Endothelial cell (in vitro differentiated cells): Measurements from ENCODE around the gene ASB13. TPM values are rescaled to one million over a fixed set of nuclear protein-coding genes. Genes with fewer than 3 reads are reported as not detected.

Experiments
- DNase-seq: peaks from one replicate; pipeline ENCODE4 v3.0.0; 2021; ENCODE audit warnings: low spot score
- H3K27ac Mint-ChIP-seq: one replicate; pipeline ENCODE4 v1.8.0; 2021; ENCODE audit warnings: mixed read lengths, inconsistent platforms; ENCODE audit not compliant: unreplicated experiment
- H3K27me3 Mint-ChIP-seq: one replicate; pipeline ENCODE4 v1.8.0; 2021; ENCODE audit warnings: mild to moderate bottlenecking, moderate library complexity, mixed read lengths, inconsistent platforms; ENCODE audit not compliant: unreplicated experiment
- H3K36me3 Mint-ChIP-seq: one replicate; pipeline ENCODE4 v1.8.0; 2021; ENCODE audit warnings: mild to moderate bottlenecking, low read depth, mixed read lengths, inconsistent platforms; ENCODE audit not compliant: unreplicated experiment
- H3K4me1 Mint-ChIP-seq: one replicate; pipeline ENCODE4 v1.8.0; 2021; ENCODE audit warnings: mild to moderate bottlenecking, mixed read lengths, inconsistent platforms; ENCODE audit not compliant: unreplicated experiment
- H3K4me3 Mint-ChIP-seq: one replicate; pipeline ENCODE4 v1.8.0; 2021; ENCODE audit warnings: mild to moderate bottlenecking, mixed read lengths, inconsistent platforms; ENCODE audit not compliant: unreplicated experiment
- H3K9me3 Mint-ChIP-seq: one replicate; pipeline ENCODE4 v1.8.0; 2021; ENCODE audit warnings: mixed read lengths, inconsistent platforms; ENCODE audit not compliant: unreplicated experiment
- total RNA-seq: library from RNA; stranded (reverse); fragmentation: NEBNext Ultra II Directional; extraction: Animal tissue kit (Norgen Biotek cat#: 25700); gene quantifications from one replicate; pipeline ENCODE4 v1.2.1, GENCODE V29; 2021; ENCODE audit not compliant: unreplicated experiment
- TF ChIP-seq, protein P1 (sequence below): fragments of 200-600 bp; sonication (generic); IDR thresholded peaks from one replicate; pipeline ENCODE4 v1.5.0; 2021; ENCODE audit warnings: antibody characterized with exemption; ENCODE audit not compliant: unreplicated experiment

The ASB13 gene
- total RNA-seq, 1 donor from 2014 or later = 22.5 TPM

DNA sequence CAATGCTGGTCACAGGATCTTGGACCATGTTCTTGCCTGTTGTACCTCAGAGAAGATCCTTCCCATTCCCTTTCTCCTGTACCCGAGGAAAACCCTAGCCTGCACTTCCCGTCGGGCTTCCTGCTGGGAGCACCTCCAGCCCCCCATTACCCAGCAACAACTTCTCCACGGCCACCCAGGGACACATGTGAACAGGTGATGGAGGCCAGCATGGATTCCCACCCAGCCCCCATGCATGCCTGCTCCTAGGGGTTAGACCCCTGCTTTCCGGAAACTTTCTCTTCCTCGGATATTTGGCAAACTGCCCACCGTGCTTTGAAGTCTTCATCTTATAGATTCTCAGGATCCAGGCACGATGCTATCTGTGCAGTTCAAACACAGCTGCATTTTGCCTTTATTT lies 74.3 kb downstream of the ASB13 start:
- H3K4me1 Mint-ChIP-seq = peaks cover 76% of the 10 kb centered on the region
- H3K9me3 Mint-ChIP-seq = no peaks in the 10 kb centered on the region
- H3K27me3 Mint-ChIP-seq = peaks cover 22% of the 10 kb centered on the region
- H3K4me3 Mint-ChIP-seq = no peak overlapping the region
- DNase-seq = no peak
- no peaks in the 10 kb centered on the region for H3K36me3 Mint-ChIP-seq
- TF ChIP-seq, protein P1, sequence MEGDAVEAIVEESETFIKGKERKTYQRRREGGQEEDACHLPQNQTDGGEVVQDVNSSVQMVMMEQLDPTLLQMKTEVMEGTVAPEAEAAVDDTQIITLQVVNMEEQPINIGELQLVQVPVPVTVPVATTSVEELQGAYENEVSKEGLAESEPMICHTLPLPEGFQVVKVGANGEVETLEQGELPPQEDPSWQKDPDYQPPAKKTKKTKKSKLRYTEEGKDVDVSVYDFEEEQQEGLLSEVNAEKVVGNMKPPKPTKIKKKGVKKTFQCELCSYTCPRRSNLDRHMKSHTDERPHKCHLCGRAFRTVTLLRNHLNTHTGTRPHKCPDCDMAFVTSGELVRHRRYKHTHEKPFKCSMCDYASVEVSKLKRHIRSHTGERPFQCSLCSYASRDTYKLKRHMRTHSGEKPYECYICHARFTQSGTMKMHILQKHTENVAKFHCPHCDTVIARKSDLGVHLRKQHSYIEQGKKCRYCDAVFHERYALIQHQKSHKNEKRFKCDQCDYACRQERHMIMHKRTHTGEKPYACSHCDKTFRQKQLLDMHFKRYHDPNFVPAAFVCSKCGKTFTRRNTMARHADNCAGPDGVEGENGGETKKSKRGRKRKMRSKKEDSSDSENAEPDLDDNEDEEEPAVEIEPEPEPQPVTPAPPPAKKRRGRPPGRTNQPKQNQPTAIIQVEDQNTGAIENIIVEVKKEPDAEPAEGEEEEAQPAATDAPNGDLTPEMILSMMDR = no peak
- no peak overlapping the region for H3K27ac Mint-ChIP-seq

DNA sequence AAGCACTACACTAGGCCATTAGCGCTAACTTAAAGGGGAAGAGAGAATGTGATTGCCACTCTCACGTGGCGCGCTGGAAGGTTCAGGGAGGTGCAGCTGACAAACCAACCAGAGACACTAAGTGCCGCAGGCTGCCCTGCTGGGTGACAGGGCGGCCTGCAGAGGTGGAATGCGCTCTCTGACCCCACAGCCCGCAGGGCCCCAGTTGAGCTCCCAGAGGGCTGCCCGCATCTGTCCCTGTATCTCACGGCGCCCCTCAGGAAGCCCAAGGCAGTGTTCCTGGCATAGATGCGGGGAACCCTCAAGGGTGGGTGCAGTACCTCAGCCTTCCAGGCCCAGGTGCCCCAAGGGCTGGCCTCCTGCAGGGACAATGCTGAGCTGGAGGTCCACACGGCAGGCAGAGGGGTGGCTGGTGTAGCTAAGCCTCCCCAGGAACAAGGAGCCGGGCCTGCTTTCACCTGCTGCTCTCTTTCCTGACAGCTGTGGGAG lies 75.0 kb downstream of the ASB13 start:
- no peak for DNase-seq
- Mint-ChIP-seq H3K27me3 (peaks cover 18% of the 10 kb centered on the region), H3K9me3 (no peaks in the 10 kb centered on the region), H3K36me3 (no peaks in the 10 kb centered on the region), H3K4me3 (no peak overlapping the region), H3K4me1 (peaks cover 80% of the 10 kb centered on the region), H3K27ac (no peak overlapping the region)
- TF ChIP-seq, protein P1 = no peak

DNA sequence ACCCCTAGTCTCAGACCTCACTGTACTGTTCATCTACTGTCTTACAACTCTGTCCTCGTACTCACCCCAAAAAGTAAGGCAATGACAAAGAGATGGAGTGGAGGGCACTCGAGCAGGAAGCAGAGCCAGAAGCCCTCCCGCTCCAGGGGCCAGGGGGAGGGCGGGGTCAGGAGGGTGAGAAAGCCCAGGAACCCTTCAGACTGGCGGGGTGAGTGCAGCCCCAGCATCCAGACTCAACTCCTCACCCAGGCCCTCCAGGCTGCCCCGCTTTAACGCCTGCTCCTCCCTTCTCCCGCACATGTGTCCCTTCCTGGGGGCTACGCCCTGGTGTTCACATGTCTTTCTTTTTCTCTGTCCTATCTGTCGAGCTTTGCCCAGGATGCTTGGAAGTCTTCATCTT lies 75.6 kb downstream of the ASB13 start:
- Mint-ChIP-seq H3K27ac (no peak overlapping the region), H3K4me1 (peaks cover 80% of the 10 kb centered on the region), H3K9me3 (no peaks in the 10 kb centered on the region), H3K4me3 (no peak overlapping the region), H3K27me3 (peaks cover 14% of the 10 kb centered on the region), H3K36me3 (no peaks in the 10 kb centered on the region)
- DNase-seq = no peak
- TF ChIP-seq, protein P1 = no peak

DNA sequence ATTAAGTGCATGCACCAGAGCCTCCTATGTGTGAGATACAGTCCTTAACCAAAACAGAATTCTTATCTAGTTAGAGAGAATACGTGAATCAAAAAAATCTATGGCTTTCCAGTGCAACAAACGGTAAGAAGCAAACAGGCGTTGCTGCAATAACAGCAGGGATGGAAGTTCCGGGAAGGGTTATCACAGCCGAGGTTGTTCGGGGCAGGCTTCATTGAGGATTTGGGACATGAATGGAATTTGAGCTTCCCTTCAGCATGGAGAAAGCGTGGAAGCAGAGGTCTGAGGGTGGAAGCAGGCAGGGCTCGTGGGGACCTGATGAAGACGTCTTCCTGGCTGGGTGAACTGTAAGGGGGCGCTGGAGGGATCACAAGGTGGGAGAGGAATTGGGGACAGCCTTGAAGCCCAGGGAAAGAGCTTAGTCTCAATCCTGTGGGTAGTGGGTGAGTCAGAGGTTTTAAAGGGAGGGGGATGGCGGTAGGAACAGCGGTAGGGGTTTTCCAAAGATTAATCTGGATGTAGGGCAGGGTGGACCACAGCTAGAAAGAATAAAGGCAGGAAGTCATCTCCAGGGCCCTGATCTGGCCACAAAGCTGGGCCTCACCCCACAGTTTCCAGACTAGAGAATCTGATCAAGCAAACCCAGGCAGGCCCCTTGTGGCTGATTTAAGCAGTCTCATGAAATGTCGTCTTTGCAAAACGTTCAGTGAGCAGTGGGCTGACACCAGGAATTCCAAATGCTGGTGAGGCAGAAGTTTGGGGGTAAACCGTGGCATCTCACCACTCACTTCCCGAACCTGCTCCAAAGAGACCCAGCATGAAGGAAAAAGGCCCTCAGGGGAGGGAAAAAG lies 76.5 kb downstream of the ASB13 start:
- Mint-ChIP-seq H3K4me3 (peak overlapping the region; percentile 21), H3K9me3 (no peaks in the 10 kb centered on the region), H3K27me3 (peaks cover 13% of the 10 kb centered on the region), H3K27ac (peak overlapping the region; percentile 33), H3K4me1 (peaks cover 77% of the 10 kb centered on the region), H3K36me3 (no peaks in the 10 kb centered on the region)
- DNase-seq = no peak
- TF ChIP-seq, protein P1 = peak; percentile 11

DNA sequence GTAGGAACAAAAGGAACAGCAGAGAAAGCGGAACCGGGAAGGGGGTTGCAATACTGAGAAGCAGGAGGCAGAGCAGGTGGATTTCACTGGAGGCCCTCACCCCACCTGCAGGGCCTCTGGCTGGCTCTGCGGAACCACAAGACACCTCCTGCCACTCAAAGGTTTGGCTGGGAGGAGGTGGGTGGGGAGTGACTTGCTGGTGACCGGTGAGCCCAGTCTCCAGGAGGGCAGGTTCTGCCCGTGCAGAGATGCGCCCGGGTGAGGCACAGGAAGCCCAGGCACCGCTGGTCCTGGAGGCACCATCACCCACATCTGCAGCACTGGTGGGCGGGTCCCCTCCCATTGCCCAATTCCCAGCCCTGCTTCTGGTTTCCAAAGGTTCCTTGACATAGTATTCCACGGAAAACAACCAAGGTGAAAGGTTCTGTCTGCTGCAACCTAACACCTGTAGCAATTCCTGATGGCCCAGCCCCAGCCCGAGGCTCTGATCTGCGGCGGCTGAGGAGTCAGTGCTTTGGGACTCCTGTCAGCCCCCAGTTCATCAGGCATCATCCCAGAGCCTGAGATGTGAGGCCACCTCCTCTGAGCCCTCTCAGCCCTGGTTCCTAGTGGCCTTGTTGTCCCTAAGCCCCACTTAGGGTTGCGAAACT lies 77.3 kb downstream of the ASB13 start:
- Mint-ChIP-seq H3K4me3 (no peak overlapping the region), H3K9me3 (no peaks in the 10 kb centered on the region), H3K36me3 (no peaks in the 10 kb centered on the region), H3K27ac (no peak overlapping the region), H3K27me3 (peaks cover 11% of the 10 kb centered on the region), H3K4me1 (peaks cover 74% of the 10 kb centered on the region)
- no peak for DNase-seq
- TF ChIP-seq, protein P1 = no peak
